HepG2 (cell line): ENCODE measurements around the gene NELFCD. TPM values are rescaled to one million over a fixed set of nuclear protein-coding genes. Genes with fewer than 3 reads are reported as not detected.

ENCODE experiments used
- ISX ChIP-seq: sonication (generic); formaldehyde crosslinking; conservative IDR thresholded peaks from 2 replicates; pipeline ENCODE4 v1.5.0; 2020; ENCODE audit warnings: missing genetic modification reagents
- RCOR2 ChIP-seq: IDR thresholded peaks from 2 replicates; pipeline ENCODE4 v1.6.1; 2016; ENCODE audit warnings: missing biosample characterization, missing genetic modification reagents
- ZNF124 ChIP-seq: sonication (generic); formaldehyde crosslinking; IDR thresholded peaks from 2 replicates; pipeline ENCODE4 v1.4.0; 2020; ENCODE audit warnings: missing genetic modification reagents
- ZNF230 ChIP-seq: sonication (generic); formaldehyde crosslinking; IDR thresholded peaks from 2 replicates; pipeline ENCODE4 v1.4.0; 2020; ENCODE audit warnings: mild to moderate bottlenecking, missing genetic modification reagents
- ZNF761 ChIP-seq: sonication (generic); formaldehyde crosslinking; conservative IDR thresholded peaks from 2 replicates; pipeline ENCODE4 v1.4.0; 2020; ENCODE audit warnings: mild to moderate bottlenecking, missing genetic modification reagents
- polyA plus RNA-seq, 8 experiments: library from polyadenylated mRNA; depleted of rRNA in 3 of 8; stranded (reverse) in 7 of 8; unstranded in 1 of 8; fragments of >200 nt; fragmentation: Illumina TruSeq in 4 of 8; extraction: Trizol in 4 of 8; gene quantifications; 2 replicates each; pipeline versions ENCODE4 v1.2.1 to v1.2.3, GENCODE V29; 2011 to 2016; ENCODE audit warnings: low read depth in 4 of 8, missing spikeins in 1 of 8, mixed read lengths in 1 of 8; ENCODE audit not compliant: insufficient read depth in 1 of 8
- total RNA-seq, 5 experiments: library from RNA; depleted of rRNA; stranded (reverse); fragments of >200 nt; fragmentation: Illumina TruSeq; extraction: Trizol; gene quantifications; 2 replicates each; pipeline ENCODE4 v1.2.3, GENCODE V29; 2016; ENCODE audit warnings: low read depth in 1 of 5
- TF ChIP-seq, protein P1 (sequence below): sonication (generic); formaldehyde crosslinking; IDR thresholded peaks from 2 replicates; pipeline ENCODE4; 2020; ENCODE audit warnings: missing genetic modification reagents, mild to moderate bottlenecking, borderline replicate concordance
- TF ChIP-seq, protein P2 (sequence below): IDR thresholded peaks from 2 replicates; pipeline ENCODE4 v1.6.1; 2016; ENCODE audit warnings: missing compliant biosample characterization, missing genetic modification reagents, borderline replicate concordance
- TF ChIP-seq, protein P3 (sequence below): sonication (generic); formaldehyde crosslinking; IDR thresholded peaks from 2 replicates; pipeline ENCODE4 v1.4.0; 2020; ENCODE audit warnings: mild to moderate bottlenecking, missing genetic modification reagents

Gene NELFCD
- total and polyA plus RNA-seq, 2 of the 13 experiments (the other 11 are each of a cell fraction or from before 2014, with no cell fraction given), result 159 to 203 TPM

DNA sequence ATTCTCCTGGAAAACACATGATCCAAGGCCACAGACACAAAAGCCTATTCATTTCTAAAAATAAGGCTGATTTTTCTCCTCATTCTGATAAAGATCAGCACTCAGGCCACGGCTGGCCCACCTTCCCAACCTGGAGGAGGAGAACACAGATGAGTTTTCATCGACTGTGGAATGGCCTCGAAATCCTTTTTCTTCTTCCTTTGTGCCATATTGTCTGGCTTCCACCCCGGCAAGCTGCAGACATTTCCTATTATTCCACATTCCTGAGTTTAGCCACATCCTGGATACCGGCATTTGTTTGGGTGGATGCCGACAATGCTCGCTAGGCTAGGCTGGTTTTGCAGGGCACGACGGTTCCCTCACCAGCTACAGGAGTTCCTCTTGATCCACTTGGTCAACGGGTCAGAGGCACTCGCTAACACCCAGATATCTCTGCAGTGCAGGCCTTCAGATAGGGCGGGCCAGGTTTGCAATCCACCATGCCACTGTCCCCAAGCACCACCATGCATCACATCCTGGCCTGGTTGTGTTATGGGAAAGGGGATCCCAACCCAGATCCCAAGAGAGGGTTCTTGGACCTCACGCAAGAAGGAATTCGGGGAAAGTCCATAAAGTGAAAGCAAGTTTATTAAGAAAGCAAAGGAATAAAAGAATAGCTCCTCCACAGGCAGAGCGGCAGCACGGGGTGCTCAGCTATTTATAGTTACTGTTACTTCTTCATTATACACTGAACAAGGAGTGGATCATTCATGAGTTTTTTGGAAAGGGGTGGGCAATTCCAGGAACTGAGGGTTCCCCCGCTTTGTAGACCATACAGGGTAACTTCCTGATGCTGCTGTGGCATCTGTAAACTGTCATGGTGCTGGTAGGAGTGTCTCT is 30.2 kb downstream of the NELFCD start (continued):
- TF ChIP-seq, protein P1, sequence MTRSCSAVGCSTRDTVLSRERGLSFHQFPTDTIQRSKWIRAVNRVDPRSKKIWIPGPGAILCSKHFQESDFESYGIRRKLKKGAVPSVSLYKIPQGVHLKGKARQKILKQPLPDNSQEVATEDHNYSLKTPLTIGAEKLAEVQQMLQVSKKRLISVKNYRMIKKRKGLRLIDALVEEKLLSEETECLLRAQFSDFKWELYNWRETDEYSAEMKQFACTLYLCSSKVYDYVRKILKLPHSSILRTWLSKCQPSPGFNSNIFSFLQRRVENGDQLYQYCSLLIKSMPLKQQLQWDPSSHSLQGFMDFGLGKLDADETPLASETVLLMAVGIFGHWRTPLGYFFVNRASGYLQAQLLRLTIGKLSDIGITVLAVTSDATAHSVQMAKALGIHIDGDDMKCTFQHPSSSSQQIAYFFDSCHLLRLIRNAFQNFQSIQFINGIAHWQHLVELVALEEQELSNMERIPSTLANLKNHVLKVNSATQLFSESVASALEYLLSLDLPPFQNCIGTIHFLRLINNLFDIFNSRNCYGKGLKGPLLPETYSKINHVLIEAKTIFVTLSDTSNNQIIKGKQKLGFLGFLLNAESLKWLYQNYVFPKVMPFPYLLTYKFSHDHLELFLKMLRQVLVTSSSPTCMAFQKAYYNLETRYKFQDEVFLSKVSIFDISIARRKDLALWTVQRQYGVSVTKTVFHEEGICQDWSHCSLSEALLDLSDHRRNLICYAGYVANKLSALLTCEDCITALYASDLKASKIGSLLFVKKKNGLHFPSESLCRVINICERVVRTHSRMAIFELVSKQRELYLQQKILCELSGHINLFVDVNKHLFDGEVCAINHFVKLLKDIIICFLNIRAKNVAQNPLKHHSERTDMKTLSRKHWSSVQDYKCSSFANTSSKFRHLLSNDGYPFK, result no peak
- TF ChIP-seq ZNF230 (CRISPR knock-in tag) (no peak), ZNF124 (CRISPR knock-in tag) (no peak), ISX (no peak), ZNF761 (CRISPR knock-in tag) (no peak; the same call in 1 of the 2 replicates), RCOR2 (CRISPR knock-in tag) (peak; percentile 69; the same call in 1 of the 2 replicates)
- TF ChIP-seq, protein P2, sequence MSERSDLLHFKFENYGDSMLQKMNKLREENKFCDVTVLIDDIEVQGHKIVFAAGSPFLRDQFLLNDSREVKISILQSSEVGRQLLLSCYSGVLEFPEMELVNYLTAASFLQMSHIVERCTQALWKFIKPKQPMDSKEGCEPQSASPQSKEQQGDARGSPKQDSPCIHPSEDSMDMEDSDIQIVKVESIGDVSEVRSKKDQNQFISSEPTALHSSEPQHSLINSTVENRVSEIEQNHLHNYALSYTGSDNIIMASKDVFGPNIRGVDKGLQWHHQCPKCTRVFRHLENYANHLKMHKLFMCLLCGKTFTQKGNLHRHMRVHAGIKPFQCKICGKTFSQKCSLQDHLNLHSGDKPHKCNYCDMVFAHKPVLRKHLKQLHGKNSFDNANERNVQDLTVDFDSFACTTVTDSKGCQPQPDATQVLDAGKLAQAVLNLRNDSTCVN (CRISPR knock-in tag), result no peak
- TF ChIP-seq, protein P3, sequence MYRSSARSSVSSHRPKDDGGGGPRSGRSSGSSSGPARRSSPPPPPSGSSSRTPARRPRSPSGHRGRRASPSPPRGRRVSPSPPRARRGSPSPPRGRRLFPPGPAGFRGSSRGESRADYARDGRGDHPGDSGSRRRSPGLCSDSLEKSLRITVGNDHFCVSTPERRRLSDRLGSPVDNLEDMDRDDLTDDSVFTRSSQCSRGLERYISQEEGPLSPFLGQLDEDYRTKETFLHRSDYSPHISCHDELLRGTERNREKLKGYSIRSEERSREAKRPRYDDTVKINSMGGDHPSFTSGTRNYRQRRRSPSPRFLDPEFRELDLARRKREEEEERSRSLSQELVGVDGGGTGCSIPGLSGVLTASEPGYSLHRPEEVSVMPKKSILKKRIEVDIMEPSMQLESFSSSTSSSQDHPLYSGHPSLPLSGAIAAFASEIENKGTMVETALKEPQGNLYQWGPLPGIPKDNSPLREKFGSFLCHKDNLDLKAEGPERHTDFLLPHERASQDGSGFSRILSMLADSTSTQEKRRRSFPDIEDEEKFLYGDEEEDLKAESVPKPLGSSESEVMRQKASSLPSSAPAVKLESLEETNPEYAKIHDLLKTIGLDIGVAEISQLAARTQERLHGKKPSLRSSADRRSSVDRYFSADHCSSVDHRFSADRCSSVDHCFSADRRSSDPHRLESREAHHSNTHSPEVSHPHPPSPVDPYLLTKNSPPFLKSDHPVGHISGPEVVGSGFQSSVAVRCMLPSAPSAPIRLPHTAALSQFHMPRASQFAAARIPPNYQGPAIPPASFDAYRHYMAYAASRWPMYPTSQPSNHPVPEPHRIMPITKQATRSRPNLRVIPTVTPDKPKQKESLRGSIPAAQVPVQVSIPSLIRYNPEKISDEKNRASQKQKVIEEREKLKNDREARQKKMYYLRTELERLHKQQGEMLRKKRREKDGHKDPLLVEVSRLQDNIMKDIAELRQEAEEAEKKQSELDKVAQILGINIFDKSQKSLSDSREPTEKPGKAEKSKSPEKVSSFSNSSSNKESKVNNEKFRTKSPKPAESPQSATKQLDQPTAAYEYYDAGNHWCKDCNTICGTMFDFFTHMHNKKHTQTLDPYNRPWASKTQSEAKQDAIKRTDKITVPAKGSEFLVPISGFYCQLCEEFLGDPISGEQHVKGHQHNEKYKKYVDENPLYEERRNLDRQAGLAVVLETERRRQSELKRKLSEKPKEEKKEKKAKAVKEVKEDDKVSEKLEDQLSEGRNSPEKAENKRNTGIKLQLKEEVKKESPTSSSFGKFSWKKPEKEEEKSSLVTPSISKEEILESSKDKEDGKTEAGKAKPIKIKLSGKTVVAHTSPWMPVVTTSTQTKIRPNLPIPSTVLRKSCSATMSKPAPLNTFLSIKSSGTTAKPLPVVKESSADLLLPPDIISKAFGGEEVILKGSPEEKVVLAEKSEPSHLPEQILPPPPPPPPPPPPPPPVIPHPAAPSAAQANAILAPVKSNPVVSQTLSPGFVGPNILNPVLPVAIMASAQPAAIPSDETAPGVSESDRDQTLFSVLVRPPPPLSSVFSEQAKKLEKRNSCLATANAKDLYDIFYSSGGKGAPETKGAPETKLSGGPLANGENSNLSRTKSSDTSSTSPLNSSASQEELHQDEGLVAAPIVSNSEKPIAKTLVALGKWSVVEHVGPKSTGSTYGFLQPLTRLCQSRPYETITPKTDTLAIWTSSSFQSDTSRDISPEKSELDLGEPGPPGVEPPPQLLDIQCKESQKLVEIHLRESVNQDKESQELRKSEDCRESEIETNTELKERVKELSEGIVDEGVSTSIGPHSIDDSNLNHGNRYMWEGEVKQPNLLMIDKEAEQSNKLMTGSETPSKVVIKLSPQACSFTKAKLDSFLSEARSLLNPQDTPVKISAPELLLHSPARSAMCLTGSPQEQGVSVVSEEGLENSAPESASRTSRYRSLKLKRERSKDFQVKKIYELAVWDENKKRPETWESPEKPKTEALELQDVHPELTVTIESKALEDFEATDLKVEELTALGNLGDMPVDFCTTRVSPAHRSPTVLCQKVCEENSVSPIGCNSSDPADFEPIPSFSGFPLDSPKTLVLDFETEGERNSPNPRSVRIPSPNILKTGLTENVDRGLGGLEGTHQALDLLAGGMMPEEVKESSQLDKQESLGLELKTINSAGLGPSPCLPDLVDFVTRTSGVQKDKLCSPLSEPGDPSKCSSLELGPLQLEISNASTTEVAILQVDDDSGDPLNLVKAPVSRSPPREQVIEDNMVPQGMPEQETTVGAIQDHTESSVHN (CRISPR knock-in tag), result no peak
